HG03460 (cell line): ENCODE data around the gene CACNA2D1.
"Not testable (repeated sequence)": the region's sequence is repeated elsewhere in the genome, so short reads cannot be mapped to it uniquely, and the experiment has no call there.

Experiments
- ATAC-seq: cut with Tn5 transposase; IDR thresholded peaks from one replicate; pipeline ENCODE4 v1.9.1; 2021; ENCODE audit not compliant: unreplicated experiment

Gene CACNA2D1

DNA sequence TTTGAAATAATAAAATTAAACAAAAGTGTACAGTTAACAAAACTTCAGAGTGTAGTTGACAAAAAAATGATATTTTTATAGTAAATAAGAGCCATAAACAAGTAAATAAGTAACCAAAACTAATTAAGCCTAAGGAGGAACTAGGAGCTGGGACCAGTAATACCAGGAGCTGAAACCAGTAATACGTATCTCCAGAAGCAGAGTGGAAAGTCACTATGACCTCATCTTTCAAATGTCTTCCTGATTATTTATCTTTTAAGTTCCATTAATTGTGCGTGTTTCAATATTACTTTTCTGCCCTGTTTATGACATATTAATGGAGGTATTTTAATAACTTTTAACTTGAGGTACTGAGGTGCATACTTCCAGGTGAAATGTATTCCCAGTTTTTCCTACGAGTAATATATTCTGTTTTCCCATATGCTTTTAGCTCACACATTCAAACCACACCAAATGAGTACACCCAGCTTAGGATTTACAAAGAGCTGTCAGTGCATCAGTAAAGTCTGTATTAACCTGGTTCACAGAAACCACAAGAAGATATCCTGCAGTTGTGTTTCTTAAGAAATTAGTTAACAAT lies 390.0 kb downstream of the CACNA2D1 start:
- no peak for ATAC-seq

DNA sequence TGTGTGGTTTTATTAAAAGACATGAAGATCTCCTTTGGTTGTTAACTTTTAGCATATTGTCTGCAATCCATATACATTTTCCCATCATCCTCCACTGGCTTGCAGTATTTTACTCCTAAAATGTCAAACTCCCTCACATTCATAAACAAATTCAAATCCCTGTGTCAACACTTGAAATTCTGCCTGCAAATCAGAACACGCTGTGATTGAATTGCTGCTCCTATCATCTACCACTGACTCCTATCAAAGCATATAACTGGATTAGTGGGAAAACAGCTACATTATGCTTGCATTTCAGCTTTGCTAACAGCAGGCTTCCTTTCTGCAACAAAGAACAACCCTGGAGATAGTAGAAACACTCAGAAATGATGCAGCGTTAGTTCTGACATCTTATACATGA lies 392.0 kb downstream of the CACNA2D1 start:
- ATAC-seq = no peak

- ATAC-seq = no peak
Measured at GRCh38 chr7:82050792-82051191, 392.8 kb downstream of the CACNA2D1 start.

DNA sequence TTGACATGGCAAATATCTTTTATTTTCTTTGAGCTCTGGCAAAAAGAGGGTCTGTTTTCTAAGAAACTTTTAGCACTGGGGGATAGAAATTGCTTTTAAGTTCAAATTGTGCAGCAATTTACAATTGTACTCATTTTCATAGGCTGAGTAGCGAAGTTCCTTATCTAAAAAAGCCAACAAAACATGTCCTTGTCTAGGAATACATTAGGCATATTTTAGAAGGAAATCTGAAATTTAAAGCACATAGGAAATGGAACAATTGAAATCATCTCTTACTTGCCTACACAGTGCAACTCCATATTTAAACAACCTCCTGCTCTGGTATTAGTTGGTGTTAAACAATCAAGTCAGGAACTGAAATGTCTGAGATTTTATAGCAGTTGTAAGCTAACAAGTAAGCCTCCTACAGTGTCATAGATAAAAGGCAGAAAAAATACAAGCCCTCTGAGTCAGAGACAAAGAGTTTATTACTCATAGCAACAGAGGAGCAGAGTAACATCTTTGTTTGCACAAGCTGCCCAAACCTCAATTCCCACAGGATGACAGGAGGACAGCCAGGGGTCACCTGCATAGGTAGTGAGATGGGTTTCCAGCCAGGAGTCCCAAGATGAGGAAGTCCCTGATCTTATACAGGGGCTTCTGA lies 393.6 kb downstream of the CACNA2D1 start:
- ATAC-seq = no peak

- no peak for ATAC-seq
Measured at GRCh38 chr7:82049442-82049841, 394.1 kb downstream of the CACNA2D1 start.

GRCh38 chr7:82044497-82045080 lies 399.0 kb downstream of the CACNA2D1 start:
- peak; percentile 63 for ATAC-seq

- ATAC-seq = no peak
Measured at GRCh38 chr7:82039621-82040020, 404.0 kb downstream of the CACNA2D1 start.

DNA sequence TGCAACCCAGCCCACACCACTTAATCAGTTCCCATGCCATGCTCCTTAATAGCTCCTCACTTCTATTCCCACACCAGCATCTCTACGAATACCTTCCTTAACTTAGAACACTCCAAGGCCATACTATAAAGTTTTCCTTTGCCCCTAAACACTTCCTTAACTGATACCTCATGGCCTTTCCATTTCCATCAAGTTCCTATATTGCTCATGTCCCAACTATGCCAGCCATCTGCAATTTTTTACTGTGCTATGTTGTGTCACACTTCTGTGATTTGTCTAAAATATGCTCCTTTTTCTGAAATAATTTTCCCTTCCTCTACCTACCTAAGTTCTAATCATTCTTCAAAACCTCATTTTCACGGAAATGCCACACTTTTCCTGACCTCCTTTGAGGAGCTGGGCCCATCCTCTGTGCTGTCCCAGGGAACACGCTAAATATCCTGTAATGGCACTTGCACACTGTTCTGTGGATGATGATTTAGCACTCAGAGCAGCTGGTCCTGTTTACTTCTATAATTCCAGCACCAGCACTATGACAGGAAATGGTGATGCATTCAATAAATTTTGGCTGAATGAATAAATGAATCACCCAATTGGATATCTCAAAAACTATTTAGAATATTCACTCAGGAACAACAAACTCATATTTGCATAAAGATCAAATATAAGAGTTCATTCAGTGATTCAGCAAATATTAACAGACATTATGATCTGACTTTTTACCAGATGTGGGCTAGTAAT lies 407.3 kb downstream of the CACNA2D1 start:
- ATAC-seq = no peak

- no peak for ATAC-seq
Measured at GRCh38 chr7:82035456-82035855, 408.1 kb downstream of the CACNA2D1 start.

DNA sequence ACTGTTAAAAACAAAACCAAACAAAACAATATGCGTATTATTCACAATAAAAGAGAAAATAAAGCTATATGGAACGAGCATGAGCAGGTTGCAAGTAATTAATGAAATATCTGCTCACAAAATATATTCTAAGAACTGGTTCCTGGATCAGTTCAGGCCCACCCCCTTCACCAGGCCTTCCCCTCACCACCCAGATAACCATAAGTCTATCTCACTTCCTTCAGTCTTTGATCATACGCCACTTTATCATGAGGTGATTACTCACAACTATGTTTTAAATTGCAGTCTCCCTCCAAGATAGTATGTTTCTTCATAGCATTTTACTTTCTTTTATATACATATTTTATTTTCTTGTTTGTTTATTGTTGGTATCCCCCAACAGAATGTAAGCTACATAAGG lies 410.7 kb downstream of the CACNA2D1 start:
- ATAC-seq = no peak

- ATAC-seq = no peak
Measured at GRCh38 chr7:82029236-82029913, 414.2 kb downstream of the CACNA2D1 start.

DNA sequence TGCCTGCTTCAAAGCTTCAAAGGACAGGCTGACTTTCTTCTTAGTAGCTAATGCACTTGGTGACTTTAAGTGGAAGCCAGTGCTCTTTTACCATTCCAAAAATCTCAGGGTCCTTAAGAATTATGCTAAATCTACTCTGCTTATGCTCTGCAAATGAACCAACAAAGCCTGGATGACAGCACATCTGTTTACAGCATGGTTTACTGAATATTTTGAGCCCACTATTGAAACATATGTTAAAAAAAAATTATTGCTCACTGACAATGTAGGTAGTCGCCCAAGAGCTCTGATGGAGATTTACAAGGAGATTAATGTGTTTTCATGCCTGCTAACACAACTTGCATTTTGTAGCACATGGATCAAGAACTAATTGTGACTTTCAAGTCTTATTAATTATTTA lies 415.5 kb downstream of the CACNA2D1 start:
- no peak for ATAC-seq

- ATAC-seq = no peak
Measured at GRCh38 chr7:82021713-82022112, 421.9 kb downstream of the CACNA2D1 start.

- no peak for ATAC-seq
Measured at GRCh38 chr7:82021036-82021435, 422.5 kb downstream of the CACNA2D1 start.

GRCh38 chr7:82019551-82020475 lies 423.8 kb downstream of the CACNA2D1 start:
- ATAC-seq = no peak

DNA sequence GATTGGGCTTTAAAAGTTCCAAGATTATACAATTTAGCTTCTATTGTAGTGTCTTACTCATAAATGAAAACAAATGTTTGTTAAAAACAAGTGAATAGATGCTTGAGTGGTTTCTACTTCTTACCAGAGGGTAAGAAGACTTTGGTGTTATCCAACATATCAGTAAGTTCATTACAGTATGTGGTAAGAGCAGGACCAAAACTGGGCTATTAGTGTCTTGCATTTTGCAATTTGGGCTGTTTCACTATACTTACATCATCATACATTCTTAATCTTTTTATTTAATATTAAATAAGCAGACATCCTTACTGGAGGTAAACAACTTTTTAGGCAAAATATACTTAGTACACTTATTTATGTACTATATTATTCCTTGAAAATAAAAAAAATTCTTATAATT lies 425.4 kb downstream of the CACNA2D1 start:
- ATAC-seq = no peak

DNA sequence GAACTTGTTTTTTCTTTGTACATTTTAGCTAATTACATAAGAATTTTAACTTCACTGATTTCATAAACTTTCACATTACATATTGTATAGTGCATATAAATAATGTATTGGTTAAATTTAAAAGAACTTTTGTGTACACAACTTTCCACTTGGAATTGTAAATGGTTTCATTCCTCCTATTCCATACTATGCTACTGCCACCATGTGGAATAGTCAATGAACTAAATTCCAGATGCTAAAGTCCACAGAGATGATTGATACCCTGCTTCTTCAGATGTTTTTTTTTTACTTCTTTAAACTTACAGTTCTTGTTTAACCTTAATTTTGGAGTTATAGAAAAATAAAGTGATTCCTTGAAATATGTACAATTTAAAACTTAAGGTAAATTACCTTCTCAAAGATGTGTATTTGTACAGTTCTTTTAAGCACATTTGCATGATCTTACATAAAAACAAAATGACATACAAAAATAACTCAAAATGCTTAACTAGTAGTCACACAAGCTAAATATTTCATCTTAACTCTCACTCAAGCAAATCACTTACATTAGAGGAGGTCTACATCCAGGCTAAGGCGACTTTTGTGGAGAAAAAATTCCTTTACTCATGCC lies 426.1 kb downstream of the CACNA2D1 start:
- ATAC-seq = no peak

DNA sequence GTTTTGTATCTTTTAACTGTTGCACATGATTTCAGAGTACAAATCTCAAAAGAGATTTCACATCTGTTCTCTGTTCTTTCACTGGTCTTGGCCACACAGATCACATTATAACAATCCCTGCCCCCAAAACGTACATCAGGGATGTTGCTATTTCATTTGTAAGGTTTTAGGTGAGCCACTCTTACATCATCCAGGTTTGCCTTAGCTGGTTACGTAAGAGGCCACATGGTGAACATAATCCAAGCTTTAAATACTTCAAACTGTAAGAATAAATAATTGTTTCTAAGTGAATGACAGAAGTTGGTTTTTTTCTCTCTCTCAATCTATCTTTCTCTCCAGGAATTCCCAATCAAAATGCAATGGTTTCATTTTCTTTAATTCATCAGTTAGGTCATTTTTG lies 427.8 kb downstream of the CACNA2D1 start:
- ATAC-seq = no peak

DNA sequence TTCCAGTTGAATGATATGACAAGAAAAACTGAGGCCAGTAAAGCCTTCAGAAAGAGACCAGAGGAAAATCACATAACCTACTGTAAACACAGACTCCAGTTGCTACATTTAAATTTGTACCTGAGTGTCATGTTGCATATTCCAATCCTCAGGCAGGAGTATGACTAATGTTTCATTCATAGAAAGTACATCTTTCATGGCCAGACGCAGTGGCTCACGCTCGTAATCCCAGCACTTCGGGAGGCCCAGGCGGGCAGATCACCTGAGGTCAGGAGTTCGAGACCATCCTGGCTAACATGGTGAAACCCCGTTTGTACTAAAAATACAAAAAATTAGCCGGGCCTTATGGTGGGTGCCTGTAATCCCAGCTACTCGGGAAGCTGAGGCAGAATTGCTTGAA lies 429.0 kb downstream of the CACNA2D1 start:
- ATAC-seq = not testable (repeated sequence)

DNA sequence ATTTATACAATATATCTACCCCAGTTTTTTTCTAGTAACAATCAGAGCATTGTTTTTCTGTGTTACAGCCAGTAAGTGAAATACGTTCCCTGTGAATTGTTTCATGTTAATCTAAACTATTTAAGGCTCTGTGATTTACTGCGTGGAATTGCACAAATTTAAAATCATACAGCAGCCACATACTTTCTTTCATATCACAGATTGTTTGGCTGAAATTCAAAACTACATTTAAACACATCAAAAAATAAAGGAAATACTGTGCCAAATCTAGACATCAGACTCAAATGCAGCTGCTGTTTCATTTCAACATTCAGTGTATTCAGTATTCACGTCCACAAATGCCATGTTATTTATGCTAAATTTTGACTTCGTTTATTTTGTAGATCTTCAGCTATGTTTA lies 431.1 kb downstream of the CACNA2D1 start:
- no peak for ATAC-seq
